ENCODE measurements around the gene ZBTB40. TPM values are rescaled to one million over a fixed set of nuclear protein-coding genes. Genes with fewer than 3 reads are reported as not detected.

The ZBTB40 gene
- total RNA-seq, 1 experiment from 2014 or later: 19.5 TPM

DNA sequence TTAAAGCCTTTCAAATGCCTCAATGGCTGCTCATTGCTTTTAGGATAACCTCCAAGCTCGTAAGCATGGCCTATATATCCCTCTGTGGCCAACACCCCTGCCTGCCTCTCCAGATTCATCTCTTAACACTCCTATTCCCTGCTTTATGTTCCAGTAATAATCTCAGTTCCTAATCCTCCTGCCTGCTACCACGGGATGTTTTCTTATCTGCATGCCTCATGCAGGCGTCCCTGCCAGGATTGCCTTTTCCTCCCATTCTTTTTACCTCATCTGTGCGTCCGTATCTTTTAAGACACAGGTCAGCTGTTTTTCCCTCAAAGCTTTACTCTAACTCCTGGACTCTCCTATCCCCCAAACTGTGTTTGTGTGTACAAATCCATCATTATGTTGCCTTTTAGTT lies 36.1 kb downstream of the ZBTB40 start:
- H3K36me3 ChIP-seq (ENCODE audit: control insufficient read depth in 1 of 2, insufficient read depth in 2 of 2, low read length in 2 of 2): no peaks in the 10 kb centered on the region
- H3K4me2 ChIP-seq (ENCODE audit: low read length): no peak overlapping the region
- ChIA-PET POLR2A (no interaction called here), RAD21 (ENCODE audit: low non-redundant PET in 1 of 2, low total read pairs in 2 of 2, uncharacterized antibody in 2 of 2, unreplicated experiment in 2 of 2) (no interaction called here), CTCF (no interaction called here)
- ATAC-seq: no peak
- no peaks in the 10 kb centered on the region for H3K9me3 ChIP-seq (ENCODE audit: control insufficient read depth in 1 of 2, insufficient read depth in 1 of 2, low read depth in 1 of 2, low read length in 2 of 2)
- no peak for DNase-seq (ENCODE audit: low read depth, low spot score)
- H3K79me2 ChIP-seq (ENCODE audit: insufficient read depth, low read length): peaks cover 43% of the 10 kb centered on the region
- H3K4me3 ChIP-seq (replicated peaks in 1 of 2; ENCODE audit: low read depth in 1 of 2, low read length in 2 of 2): no peak overlapping the region
- intact Hi-C loops (cut with micrococcal nuclease): no loop called here
- no peak overlapping the region for H3K27ac ChIP-seq (ENCODE audit: low read depth, low read length)
- no peak overlapping the region for H2AFZ ChIP-seq (ENCODE audit: low read depth, low read length, poor library complexity, severe bottlenecking)
- no peaks in the 10 kb centered on the region for H4K20me1 ChIP-seq (ENCODE audit: insufficient read depth)
- no peaks in the 10 kb centered on the region for H3K27me3 ChIP-seq (ENCODE audit: insufficient read depth, low read length)
- BruUV-seq (replicated peaks): no TSS peak
- H3K9ac ChIP-seq (ENCODE audit: low read length): no peak overlapping the region
- H3K4me1 ChIP-seq (ENCODE audit: control insufficient read depth in 1 of 2, insufficient read depth in 2 of 2, low read length in 2 of 2): no peaks in the 10 kb centered on the region
- no peak for TF ChIP-seq TCF7L2 (IDR thresholded peaks at IDR 0.05; ENCODE audit: borderline replicate concordance, extremely low read depth, insufficient read depth, insufficient read length)
- TF ChIP-seq POLR2A (IDR thresholded peaks at IDR 0.05; ENCODE audit: borderline replicate concordance, extremely low read depth, insufficient read depth, insufficient read length): no peak
- TF ChIP-seq ZNF274 (IDR thresholded peaks at IDR 0.05; ENCODE audit: low read depth, low read length): no peak
- TF ChIP-seq CTCF (IDR thresholded peaks at IDR 0.05 in 2 of 3, conservative IDR thresholded peaks at IDR 0.05 in 1 of 3; ENCODE audit: borderline replicate concordance in 1 of 3, insufficient read depth in 1 of 3, low read depth in 2 of 3, low read length in 2 of 3): no peak
- no peak for TF ChIP-seq CEBPB (IDR thresholded peaks at IDR 0.05; ENCODE audit: low read depth)
- TF ChIP-seq CBX3 (IDR thresholded peaks at IDR 0.05; ENCODE audit: low read depth): no peak
- no peak for TF ChIP-seq FOSL1 (IDR thresholded peaks at IDR 0.05; ENCODE audit: low read depth)
- TF ChIP-seq, protein P1, sequence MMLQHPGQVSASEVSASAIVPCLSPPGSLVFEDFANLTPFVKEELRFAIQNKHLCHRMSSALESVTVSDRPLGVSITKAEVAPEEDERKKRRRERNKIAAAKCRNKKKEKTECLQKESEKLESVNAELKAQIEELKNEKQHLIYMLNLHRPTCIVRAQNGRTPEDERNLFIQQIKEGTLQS (IDR thresholded peaks at IDR 0.05): no peak
- no peak for TF ChIP-seq EZH2 (IDR thresholded peaks at IDR 0.05)
- TF ChIP-seq MAX (IDR thresholded peaks at IDR 0.05): no peak
- no peak for TF ChIP-seq ELF1 (IDR thresholded peaks at IDR 0.05; ENCODE audit: borderline replicate concordance, low read depth)
- TF ChIP-seq SIN3A (IDR thresholded peaks at IDR 0.05; ENCODE audit: low read depth): no peak
- no peak for TF ChIP-seq YY1 (IDR thresholded peaks at IDR 0.05; ENCODE audit: extremely low read depth, insufficient replicate concordance, low read depth, low read length)
- no peaks in the 10 kb centered on the region for H3K9me2 ChIP-seq (ENCODE audit: insufficient read depth)

All from HCT116 (cell line).